ENCODE measurements around the gene STPG4. TPM values are rescaled to one million over a fixed set of nuclear protein-coding genes. Genes with fewer than 3 reads are reported as not detected.

STPG4 gene
- total and polyA plus RNA-seq, 7 donors: 0.12 to 1.1 (median 0.63) TPM; not detected in 3

DNA sequence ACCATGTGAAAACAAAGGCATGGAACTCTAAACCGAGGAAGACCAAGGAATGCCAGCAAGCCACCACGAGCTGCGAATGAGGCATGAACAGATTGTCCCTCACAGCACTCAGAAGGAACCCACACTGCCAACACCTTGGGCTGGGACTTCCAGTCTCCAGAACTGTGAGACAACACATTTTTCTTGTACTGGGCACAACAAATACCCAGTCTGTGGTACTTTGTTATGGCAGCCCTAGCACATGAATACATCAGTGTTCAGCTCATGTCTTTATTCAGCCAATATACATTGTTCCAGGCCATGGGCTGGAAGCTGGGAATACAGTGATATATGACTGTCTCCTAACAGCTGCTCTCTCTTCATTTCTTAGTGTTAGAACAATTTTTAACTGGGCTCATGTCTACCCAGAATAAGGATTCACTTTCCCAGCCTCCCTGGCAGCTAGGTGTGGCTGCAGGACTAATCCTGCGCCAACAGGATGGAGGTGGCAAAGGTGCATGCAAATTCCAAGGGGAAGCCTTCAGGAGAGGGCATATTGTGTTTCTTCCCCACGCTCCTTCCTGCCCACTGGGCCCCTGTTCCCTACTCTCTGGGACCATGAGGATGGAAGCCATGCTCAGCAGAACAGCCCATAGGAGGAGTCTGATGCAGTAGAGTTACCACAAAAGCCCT lies 59.6 kb downstream of the STPG4 start:
- DNase-seq: no peak
- Histone ChIP-seq H3K27me3 (no peaks in the 10 kb centered on the region), H3K36me3 (no peaks in the 10 kb centered on the region), H3K4me1 (peaks cover 0 to 24% (median 16%) of the 10 kb centered on the region in 4 donors), H3K9me3 (no peaks in the 10 kb centered on the region), H3K27ac (no peak overlapping the region), H3K4me3 (no peak overlapping the region)
- WGBS, 2 donors: 93 to 97% methylated on average over 5 of the region's 5 CpGs
- intact Hi-C loops (cut with DNase I): no loop called here
- TF ChIP-seq, protein P1, sequence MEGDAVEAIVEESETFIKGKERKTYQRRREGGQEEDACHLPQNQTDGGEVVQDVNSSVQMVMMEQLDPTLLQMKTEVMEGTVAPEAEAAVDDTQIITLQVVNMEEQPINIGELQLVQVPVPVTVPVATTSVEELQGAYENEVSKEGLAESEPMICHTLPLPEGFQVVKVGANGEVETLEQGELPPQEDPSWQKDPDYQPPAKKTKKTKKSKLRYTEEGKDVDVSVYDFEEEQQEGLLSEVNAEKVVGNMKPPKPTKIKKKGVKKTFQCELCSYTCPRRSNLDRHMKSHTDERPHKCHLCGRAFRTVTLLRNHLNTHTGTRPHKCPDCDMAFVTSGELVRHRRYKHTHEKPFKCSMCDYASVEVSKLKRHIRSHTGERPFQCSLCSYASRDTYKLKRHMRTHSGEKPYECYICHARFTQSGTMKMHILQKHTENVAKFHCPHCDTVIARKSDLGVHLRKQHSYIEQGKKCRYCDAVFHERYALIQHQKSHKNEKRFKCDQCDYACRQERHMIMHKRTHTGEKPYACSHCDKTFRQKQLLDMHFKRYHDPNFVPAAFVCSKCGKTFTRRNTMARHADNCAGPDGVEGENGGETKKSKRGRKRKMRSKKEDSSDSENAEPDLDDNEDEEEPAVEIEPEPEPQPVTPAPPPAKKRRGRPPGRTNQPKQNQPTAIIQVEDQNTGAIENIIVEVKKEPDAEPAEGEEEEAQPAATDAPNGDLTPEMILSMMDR (IDR thresholded peaks at IDR 0.05): no peak
- TF ChIP-seq POLR2A (IDR thresholded peaks at IDR 0.05) (no peak), EP300 (IDR thresholded peaks at IDR 0.05) (no peak), POLR2AphosphoS5 (IDR thresholded peaks at IDR 0.05) (no peak)

DNA sequence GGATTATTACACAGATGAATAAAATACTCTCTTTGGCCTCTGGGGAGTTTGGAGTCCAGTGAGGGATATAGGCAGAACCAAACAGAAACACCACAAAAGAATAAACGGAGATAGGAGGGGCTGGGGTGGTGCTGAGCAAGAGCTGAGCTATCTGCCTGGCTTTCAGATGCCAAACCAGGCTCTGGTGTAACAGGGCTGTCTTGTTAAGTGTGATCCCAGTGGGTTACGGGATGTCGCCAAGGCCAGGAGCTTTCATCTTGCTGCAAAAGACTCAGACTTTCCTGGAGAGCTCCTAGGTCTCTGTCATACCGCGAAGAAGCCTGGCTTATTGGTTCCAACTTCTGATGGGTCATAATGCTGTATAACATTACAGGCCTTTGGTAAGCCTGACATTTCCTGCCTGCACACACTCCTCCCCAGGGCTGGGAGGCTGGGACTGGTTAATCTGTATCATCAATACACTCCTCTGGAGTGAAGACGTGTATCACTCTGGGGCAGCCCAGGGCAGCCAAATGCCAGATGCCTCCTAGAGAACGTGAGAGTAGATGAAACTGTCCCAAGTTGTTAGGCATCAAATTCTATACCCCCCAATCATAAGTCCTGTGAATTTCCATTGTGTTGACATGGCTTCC lies 60.5 kb downstream of the STPG4 start:
- WGBS, 2 donors: 88 to 93% methylated on average over 7 of the region's 7 CpGs
- H3K27ac ChIP-seq: no peak overlapping the region
- H3K4me1 ChIP-seq: peaks cover 0 to 24% (median 16%) of the 10 kb centered on the region in 4 donors
- no peaks in the 10 kb centered on the region for H3K9me3 ChIP-seq
- no peaks in the 10 kb centered on the region for H3K36me3 ChIP-seq
- TF ChIP-seq, protein P1 (IDR thresholded peaks at IDR 0.05): no peak
- TF ChIP-seq POLR2AphosphoS5 (IDR thresholded peaks at IDR 0.05) (no peak), POLR2A (IDR thresholded peaks at IDR 0.05) (no peak), EP300 (IDR thresholded peaks at IDR 0.05) (no peak)
- intact Hi-C loops (cut with DNase I): no loop called here
- no peaks in the 10 kb centered on the region for H3K27me3 ChIP-seq
- no peak overlapping the region for H3K4me3 ChIP-seq
- DNase-seq: no peak

DNA sequence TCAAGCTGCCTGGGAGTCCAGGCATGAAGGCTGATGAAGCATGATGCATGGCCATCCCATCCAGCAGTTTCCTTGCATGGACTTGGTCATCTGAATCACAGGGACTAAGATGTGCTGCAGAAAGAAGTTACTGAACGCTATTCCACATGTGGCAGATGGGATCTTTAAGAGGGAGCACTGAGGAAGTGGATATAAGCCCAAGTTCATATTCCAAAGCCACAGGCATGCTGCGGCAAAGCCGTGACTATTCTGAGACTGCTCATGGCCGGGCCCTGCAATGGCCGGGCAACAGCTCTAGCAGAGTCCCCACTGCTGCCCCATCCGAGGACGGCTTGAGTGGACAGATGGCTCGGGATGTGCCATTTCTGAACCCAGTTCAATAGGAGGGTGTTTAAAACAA lies 61.5 kb downstream of the STPG4 start:
- no peak for DNase-seq
- H3K27ac ChIP-seq: no peak overlapping the region
- WGBS, 2 donors: 93 to 95% methylated on average over 8 of the region's 8 CpGs
- peaks cover 0 to 21% (median 15%) of the 10 kb centered on the region in 4 donors for H3K4me1 ChIP-seq
- intact Hi-C loops (cut with DNase I): no loop called here
- H3K4me3 ChIP-seq: no peak overlapping the region
- H3K27me3 ChIP-seq: no peaks in the 10 kb centered on the region
- TF ChIP-seq POLR2A (IDR thresholded peaks at IDR 0.05) (no peak), POLR2AphosphoS5 (IDR thresholded peaks at IDR 0.05) (no peak), EP300 (IDR thresholded peaks at IDR 0.05) (no peak)
- TF ChIP-seq, protein P1 (IDR thresholded peaks at IDR 0.05): no peak
- no peaks in the 10 kb centered on the region for H3K9me3 ChIP-seq
- no peaks in the 10 kb centered on the region for H3K36me3 ChIP-seq

DNA sequence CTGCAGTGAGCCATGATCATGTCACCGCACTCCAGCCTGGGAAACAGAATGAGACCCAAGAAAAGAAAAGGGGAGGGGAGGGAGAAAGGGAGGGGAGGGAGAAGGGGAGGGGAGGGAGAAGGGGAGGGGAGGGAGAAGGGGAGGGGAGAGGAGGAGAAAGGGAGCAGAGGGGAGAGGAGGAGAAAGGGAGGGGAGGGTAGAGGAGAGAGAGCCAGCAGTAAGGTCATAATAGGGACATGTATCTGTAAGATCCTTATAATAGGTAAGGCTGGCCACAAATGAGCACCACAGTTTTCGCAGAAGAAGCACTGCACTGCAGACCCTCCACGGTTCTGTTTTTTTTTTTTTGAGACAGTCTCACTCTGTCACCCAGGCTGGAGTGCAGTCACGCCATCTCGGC lies 62.6 kb downstream of the STPG4 start:
- Histone ChIP-seq H3K4me3 (no peak overlapping the region), H3K27me3 (no peaks in the 10 kb centered on the region), H3K27ac (no peak overlapping the region), H3K36me3 (no peaks in the 10 kb centered on the region), H3K4me1 (peaks cover 0 to 13% (median 10%) of the 10 kb centered on the region in 4 donors), H3K9me3 (no peaks in the 10 kb centered on the region)
- intact Hi-C loops (cut with DNase I): no loop called here
- TF ChIP-seq EP300 (IDR thresholded peaks at IDR 0.05) (no peak), POLR2AphosphoS5 (IDR thresholded peaks at IDR 0.05) (no peak), POLR2A (IDR thresholded peaks at IDR 0.05) (no peak)
- TF ChIP-seq, protein P1 (IDR thresholded peaks at IDR 0.05): no peak
- WGBS, 2 donors: 94 to 95% methylated on average over 5 of the region's 5 CpGs
- DNase-seq: no peak

Measured in sigmoid colon (tissue), 7 donors.